DMS 273 (cell line): ENCODE data around the gene PPM1A.

Experiments
- DNase-seq: peaks from one replicate; lab custom pipeline; 2025; ENCODE audit not compliant: unreplicated experiment; lab: John Stamatoyannopoulos, UW

PPM1A gene

DNA sequence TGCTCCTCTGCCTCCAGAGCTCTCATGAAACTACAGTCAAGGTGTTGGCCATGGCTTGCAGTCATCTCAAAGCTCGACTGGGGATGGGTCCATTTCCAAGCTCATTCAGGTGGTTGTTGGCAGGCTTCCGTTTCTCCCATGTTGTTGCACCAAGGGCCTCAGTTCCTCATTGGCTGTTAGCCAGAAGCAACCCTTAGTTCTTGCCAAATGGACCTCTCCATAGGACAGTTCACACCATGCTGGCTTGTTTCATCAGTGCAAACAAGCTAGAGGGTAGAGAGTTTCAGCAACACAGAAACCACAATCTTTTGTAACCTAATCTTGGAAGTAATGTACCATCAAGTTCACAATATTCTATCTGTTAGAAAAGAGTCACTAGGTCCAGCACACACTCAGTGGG lies 22.7 kb upstream of the PPM1A start:
- no peak for DNase-seq

- no peak for DNase-seq
Observed at GRCh38 chr14:60227291-60227690, 21.7 kb upstream of the PPM1A start.

GRCh38 chr14:60229614-60230013 lies 19.4 kb upstream of the PPM1A start:
- no peak for DNase-seq

DNA sequence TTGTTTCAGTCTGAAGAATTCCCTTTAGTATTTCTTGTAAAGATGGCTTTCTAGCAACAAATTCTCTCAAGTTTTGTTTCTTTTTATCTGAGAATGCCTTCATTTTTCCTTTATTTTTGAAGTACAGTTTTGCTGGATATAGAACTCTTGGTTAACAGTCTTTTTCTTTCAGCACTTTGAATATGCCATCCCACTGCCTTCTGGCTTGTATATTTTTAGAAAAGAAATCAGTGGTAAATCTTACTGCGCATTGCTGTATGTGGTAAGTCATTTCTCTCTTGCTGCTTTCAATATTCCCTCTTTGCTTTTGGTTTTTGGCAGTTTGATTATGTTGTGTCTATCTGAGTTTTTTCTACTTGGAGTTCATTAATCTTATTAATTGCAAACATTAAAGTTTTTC lies 16.8 kb upstream of the PPM1A start:
- DNase-seq, result no peak

GRCh38 chr14:60233251-60233650 lies 15.8 kb upstream of the PPM1A start:
- DNase-seq, result no peak

DNA sequence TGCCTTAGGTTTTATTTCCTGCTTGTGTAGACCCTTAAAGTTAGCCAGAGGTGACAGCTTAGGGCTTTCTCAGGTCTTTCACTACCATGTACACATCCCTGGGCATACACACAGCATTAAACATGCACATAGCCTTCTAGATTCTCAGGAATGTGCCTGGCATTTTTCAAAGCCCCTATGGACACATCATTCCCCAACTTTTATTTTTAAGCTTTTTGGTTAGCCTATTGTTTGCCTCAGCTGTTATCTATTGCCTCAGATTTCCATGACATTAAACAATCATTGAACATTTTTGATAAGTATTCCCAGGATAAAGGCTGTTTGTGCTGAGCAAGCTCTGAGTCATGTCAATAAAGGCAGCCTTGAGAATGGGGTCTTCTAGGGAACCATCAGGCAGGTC lies 15.1 kb upstream of the PPM1A start:
- DNase-seq, result no peak

GRCh38 chr14:60235440-60235839 lies 13.6 kb upstream of the PPM1A start:
- DNase-seq, result no peak

DNA sequence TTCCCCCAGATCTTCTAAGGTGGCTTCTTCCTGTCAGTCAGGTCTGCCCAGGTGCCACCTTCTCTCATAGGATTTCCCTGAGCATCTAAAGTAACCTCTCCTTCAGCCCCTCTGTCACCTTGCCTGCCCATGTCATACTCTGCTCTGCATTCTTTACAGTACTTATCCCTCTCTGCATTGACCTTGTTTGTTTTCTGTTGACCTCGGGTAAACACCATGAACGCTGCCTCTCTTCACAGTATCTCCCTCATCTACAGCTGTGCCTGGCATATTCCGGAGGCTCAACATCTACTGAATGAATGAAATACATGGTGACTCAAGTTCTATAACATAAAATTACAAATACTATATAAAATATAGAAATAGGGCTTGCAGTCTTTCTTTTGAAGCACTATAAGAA lies 10.1 kb upstream of the PPM1A start:
- no peak for DNase-seq

DNA sequence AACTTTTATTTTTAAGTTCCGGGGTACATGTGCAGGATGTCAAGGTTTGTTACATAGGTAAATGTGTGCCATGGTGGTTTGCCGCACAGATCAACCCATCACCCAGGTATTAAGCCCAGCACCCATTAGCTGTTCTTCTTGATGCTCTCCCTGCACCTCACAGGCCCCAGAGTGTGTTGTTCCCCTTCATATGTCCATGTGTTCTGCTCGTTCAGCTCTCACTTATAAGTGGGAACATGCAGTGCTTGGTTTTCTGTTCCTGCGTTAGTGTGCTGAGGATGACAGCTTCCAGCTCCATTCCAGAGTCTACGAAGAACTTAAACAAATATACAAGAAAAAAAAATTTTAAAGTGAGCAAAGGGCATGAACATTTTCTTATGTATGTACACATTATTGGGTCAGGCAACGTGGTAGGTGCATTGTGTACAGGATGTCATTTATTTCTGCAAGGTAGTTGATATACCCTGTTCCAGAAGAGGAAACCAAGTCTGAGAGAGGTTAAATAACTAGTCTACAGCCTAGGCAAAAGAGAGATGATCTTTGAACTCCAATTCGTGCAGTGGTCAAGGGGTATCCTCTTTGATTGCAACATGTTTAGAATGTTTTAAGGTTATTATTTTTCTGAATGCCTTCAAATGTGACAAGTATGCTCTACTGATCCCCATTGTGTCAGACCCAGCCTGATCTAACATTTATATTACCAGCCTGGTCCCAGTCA lies 8.7 kb upstream of the PPM1A start:
- DNase-seq, result no peak

DNA sequence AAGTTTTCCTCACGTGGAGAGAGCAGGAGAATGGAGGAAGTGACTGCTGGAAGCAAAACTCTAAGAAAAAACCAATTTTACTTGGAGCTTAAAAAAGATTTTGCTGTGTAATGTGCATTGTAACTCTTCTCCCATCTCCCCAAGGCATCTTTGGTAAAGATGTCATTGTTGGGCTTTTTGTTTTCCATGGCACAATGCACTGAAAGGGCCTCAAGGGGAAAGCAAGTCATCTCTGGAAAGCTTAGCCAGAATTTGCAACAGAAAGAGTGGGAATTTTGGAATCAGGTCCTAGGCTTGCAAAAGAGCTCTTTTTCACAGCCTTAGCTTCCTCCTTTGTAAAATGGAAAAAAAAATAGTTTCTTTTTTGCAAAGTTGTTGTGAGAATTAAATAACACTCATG lies 7.9 kb upstream of the PPM1A start:
- DNase-seq, result no peak

- DNase-seq, result no peak
Observed at GRCh38 chr14:60242429-60242828, 6.6 kb upstream of the PPM1A start.

GRCh38 chr14:60245380-60246177 lies 3.4 kb upstream of the PPM1A start:
- no peak for DNase-seq

DNA sequence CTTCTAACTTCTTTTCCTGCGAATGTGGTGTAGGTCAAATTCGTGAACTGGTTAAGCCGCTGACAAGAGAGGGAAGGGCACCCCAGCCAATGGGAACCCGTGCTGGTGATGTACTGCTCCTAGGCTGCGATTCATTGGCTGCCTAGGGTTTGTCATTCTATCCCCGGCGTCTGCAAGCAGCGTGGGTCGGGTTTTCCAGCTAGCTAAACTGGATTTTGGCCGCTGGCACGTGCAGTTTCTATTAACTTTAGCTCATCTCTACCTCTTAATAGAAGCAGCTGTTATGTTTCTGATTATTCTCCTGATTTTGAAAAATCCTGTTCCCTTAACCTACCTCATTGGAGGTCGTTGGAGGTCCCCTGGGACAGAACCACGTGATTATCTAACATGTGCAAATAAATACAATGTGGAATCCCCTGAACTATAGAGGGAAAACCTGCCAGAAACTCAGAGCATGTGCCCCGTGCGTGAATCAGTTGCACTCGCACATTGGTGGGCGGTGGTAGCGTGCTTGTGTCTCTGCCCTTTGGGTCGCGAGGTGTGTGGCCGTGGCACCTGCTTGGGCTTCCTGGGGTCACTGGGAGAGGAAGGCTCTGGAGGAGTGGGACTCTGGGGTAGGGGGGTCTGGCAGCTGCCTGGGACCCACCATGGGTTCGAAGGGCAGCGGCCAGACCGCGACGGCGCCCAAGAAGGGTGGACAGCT lies 876 bp upstream of the PPM1A start:
- peak; percentile 95 for DNase-seq

- peak; percentile 89 for DNase-seq
Observed at GRCh38 chr14:60249321-60250256, 568 bp downstream of the PPM1A start.

DNA sequence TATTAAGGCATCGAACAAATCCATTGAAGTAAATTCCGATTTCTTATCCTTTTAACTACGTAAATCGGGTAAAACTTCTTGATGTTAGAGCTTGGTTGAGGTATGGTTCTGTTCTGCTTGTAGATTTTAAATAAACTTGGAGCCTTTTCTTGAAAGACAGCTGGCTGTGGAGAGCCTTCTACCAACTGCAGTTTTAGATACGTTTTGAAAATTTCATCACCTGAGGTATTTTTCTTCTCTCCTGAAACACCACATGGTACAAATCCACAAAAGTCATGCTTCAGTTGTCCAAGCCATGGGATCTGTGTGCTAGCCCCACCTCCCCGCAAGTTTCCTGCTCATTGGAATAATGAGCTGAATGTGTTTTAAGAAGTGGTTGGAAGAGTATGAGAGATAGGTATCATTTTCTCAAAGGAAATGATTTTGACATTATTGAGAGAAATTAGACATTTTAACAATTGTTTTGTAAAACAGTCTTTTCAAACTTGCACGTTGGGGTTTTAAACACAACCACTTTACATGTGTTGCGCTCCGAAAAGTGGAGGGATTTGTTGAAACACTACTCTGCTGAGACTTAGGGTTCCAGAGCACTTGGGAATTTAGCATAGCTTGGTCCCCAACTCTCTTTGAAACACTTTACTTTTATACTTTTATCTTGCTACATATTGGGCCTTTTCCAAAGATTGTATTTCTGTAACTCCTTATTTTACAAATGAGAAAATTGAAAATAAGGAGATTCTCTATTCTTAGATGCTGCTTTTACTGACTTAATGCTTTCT lies 1.4 kb downstream of the PPM1A start:
- peak; percentile 75 for DNase-seq

DNA sequence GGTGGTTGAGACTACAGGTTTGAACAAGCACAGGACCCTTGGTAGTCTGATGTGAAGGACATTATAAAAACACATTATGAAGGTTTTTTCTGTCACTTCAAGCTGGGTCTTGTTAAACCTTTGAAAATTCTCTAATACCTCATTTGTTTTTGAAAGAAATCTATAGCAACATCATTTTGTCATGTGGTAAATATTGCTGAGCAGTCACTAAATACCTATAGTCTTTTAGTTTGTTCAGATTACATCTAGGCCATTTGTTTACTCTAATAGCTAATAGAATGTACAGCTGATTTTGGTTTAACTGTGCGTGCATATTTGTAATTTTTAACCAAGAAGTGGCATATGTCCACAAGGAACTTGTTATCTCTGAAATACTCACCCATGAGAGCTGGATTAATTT lies 2.9 kb downstream of the PPM1A start:
- no peak for DNase-seq

GRCh38 chr14:60252630-60253029 lies 3.6 kb downstream of the PPM1A start:
- DNase-seq, result no peak

- DNase-seq, result no peak
Observed at GRCh38 chr14:60253649-60254048, 4.6 kb downstream of the PPM1A start.

- peak; percentile 5 for DNase-seq
Observed at GRCh38 chr14:60254176-60254575, 5.2 kb downstream of the PPM1A start.

DNA sequence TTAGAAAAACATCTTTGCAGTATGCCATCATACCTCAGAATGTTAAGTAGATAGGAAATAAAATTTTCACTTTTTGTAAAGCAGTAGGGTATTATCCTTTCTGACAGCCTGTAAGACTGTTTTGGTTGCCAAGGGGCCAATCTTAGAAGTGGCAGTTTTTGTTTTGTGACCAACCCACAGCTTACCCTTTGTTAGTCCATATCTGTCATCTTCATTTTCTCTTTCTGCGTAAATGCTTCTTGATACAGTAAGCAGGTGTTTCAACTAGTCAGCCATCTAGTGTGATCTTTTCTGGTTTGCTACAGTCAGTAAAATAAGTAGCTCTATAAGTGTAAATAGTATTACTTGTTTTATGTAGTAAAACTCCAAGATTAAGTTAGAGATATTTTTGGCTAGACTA lies 8.8 kb downstream of the PPM1A start:
- DNase-seq, result no peak
